ENCODE results near the gene ICE2. TPM values are rescaled to one million over a fixed set of nuclear protein-coding genes. Genes with fewer than 3 reads are reported as not detected.

The ICE2 gene
- polyA plus RNA-seq, 3 donors = 10.0 to 27.0 (median 24.8) TPM

DNA sequence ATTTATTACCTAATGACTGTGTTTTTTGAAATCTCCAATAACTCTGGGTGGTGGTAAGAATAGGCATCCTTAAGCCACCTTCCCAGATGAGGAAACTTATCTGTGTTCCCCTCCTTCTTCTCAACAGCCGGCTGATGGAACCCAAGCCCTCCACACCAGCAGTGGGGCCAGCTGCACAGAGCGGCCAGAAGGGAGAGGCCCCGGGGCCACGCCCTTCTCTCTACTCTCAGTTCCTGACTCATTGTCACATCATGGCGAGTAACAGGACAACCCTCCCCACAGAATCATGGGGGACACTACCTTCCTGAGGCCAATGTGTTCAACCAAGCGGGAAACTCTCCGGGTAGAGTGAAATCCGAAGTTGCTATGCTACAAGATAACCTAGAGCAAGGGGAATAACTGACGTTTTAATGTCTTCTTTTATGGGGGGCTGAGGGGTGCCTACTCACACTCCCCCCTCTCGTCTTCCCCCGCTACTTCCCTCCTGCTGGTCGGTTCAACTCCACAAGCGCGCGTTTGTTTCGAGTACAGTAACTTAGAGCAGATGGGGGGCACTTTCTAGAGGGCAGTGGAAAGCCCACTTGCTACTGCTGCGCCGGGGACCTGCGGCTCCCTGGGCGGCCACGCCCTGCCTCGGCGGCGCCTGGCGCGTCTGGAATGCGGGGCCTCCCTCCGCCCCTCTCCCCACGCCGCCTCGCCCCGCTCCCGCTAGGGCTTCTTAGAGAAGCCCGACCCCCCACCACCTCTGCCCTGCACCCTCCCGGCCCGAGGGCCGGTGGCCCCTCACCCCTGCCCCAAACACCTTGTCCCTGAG is 81.8 kb downstream of the ICE2 start:
- H3K27ac Mint-ChIP-seq = peak overlapping the region; percentile 97 to 100 (median 99)
- H3K4me1 Mint-ChIP-seq = peaks cover 59% of the 10 kb centered on the region
- H3K27me3 Mint-ChIP-seq (ENCODE audit: low read depth in 3 of 3) = peaks cover 0 to 6% (median 4%) of the 10 kb centered on the region in 3 donors
- WGBS (ENCODE audit: insufficient coverage) = 0% methylated on average over 28 of the region's 37 CpGs
- TF ChIP-seq, protein P1, sequence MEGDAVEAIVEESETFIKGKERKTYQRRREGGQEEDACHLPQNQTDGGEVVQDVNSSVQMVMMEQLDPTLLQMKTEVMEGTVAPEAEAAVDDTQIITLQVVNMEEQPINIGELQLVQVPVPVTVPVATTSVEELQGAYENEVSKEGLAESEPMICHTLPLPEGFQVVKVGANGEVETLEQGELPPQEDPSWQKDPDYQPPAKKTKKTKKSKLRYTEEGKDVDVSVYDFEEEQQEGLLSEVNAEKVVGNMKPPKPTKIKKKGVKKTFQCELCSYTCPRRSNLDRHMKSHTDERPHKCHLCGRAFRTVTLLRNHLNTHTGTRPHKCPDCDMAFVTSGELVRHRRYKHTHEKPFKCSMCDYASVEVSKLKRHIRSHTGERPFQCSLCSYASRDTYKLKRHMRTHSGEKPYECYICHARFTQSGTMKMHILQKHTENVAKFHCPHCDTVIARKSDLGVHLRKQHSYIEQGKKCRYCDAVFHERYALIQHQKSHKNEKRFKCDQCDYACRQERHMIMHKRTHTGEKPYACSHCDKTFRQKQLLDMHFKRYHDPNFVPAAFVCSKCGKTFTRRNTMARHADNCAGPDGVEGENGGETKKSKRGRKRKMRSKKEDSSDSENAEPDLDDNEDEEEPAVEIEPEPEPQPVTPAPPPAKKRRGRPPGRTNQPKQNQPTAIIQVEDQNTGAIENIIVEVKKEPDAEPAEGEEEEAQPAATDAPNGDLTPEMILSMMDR (IDR thresholded peaks at IDR 0.05) = no peak
- H3K9ac ChIP-seq (ENCODE audit: insufficient read depth, low read length, poor library complexity, severe bottlenecking) = peak overlapping the region; percentile 100
- peaks cover 18 to 39% of the 10 kb centered on the region in 2 donors for H3K36me3 Mint-ChIP-seq
- H3K9me3 ChIP-seq (replicated peaks in 1 of 2; ENCODE audit: control insufficient read depth in 1 of 2, insufficient read depth in 1 of 2, low read length in 2 of 2) = no peaks in the 10 kb centered on the region
- intact Hi-C loops (cut with micrococcal nuclease) = loop anchor here (5.0 to 10.0 kb wide), 2 partner anchors 48 to 710 kb away; partner anchors contain the start of gene BNIP2 (in 1 of the 2)
- H3K9me3 Mint-ChIP-seq = no peaks in the 10 kb centered on the region
- H3K27ac ChIP-seq (ENCODE audit: low read depth in 1 of 2, low read length in 2 of 2) = peak overlapping the region; percentile 85 to 99
- H3K36me3 ChIP-seq (replicated peaks in 1 of 2; ENCODE audit: control insufficient read depth in 1 of 2, insufficient read depth in 2 of 2, low read length in 2 of 2) = peaks cover 4 to 16% of the 10 kb centered on the region in 2 donors
- H3K27me3 ChIP-seq (ENCODE audit: control insufficient read depth in 2 of 2, insufficient read depth in 2 of 2, low read length in 2 of 2) = no peaks in the 10 kb centered on the region
- peak overlapping the region; percentile 94 to 99 for H3K4me3 Mint-ChIP-seq
- H3K4me2 ChIP-seq (replicated peaks; ENCODE audit: extremely low read depth, low read length, poor library complexity, severe bottlenecking) = peak overlapping the region; percentile 97
- H3K4me1 ChIP-seq (ENCODE audit: control insufficient read depth in 1 of 2, insufficient read depth in 2 of 2, low read length in 2 of 2) = peaks cover 59 to 64% of the 10 kb centered on the region in 2 donors
- peak overlapping the region; percentile 56 to 97 (median 93) for H3K4me3 ChIP-seq (replicated peaks in 1 of 3; ENCODE audit: low read depth in 2 of 3, low read length in 3 of 3)
- no peak overlapping the region for H2AFZ ChIP-seq (ENCODE audit: insufficient read depth, low read depth, low read length, poor library complexity, severe bottlenecking)
- peaks cover 54% of the 10 kb centered on the region for H4K20me1 ChIP-seq (ENCODE audit: insufficient read depth, low read length)
- DNase-seq = peak; percentile 84 to 87 (median 87)
- peaks cover 56% of the 10 kb centered on the region for H3K79me2 ChIP-seq (ENCODE audit: insufficient read depth, low read length)

- peaks cover 62% of the 10 kb centered on the region for H3K79me2 ChIP-seq (ENCODE audit: insufficient read depth, low read length)
- intact Hi-C loops (cut with micrococcal nuclease) = loop anchor here (5.0 to 10.0 kb wide), 2 partner anchors 48 to 709 kb away; partner anchors contain the start of gene BNIP2 (in 1 of the 2)
- 47% methylated on average over 2 of the region's 5 CpGs for WGBS (ENCODE audit: insufficient coverage)
These were observed 82.4 kb downstream of the ICE2 start for GRCh38 chr15:60396560-60396957.

More at GRCh38 chr15:60396560-60396957, 82.4 kb downstream of the ICE2 start:
- peaks cover 4 to 20% of the 10 kb centered on the region in 2 donors for H3K36me3 ChIP-seq (replicated peaks in 1 of 2; ENCODE audit: control insufficient read depth in 1 of 2, insufficient read depth in 2 of 2, low read length in 2 of 2)
- Mint-ChIP-seq H3K4me3 (peak overlapping the region; percentile 94 to 99), H3K36me3 (peaks cover 23 to 44% of the 10 kb centered on the region in 2 donors), H3K4me1 (peaks cover 65% of the 10 kb centered on the region), H3K27me3 (ENCODE audit: low read depth in 3 of 3) (peaks cover 0 to 4% (median 4%) of the 10 kb centered on the region in 3 donors), H3K27ac (peak overlapping the region; percentile 97 to 100 (median 99)), H3K9me3 (no peaks in the 10 kb centered on the region)
- H3K4me2 ChIP-seq (replicated peaks; ENCODE audit: extremely low read depth, low read length, poor library complexity, severe bottlenecking) = peak overlapping the region; percentile 97
- TF ChIP-seq, protein P1 (IDR thresholded peaks at IDR 0.05) = no peak
- no peaks in the 10 kb centered on the region for H3K9me3 ChIP-seq (replicated peaks in 1 of 2; ENCODE audit: control insufficient read depth in 1 of 2, insufficient read depth in 1 of 2, low read length in 2 of 2)
- no peak overlapping the region for H2AFZ ChIP-seq (ENCODE audit: insufficient read depth, low read depth, low read length, poor library complexity, severe bottlenecking)
- no peaks in the 10 kb centered on the region for H3K27me3 ChIP-seq (ENCODE audit: control insufficient read depth in 2 of 2, insufficient read depth in 2 of 2, low read length in 2 of 2)
- peaks cover 60% of the 10 kb centered on the region for H4K20me1 ChIP-seq (ENCODE audit: insufficient read depth, low read length)
- H3K4me3 ChIP-seq (replicated peaks in 1 of 3; ENCODE audit: low read depth in 2 of 3, low read length in 3 of 3) = peak overlapping the region; percentile 56 to 97 (median 93)
- peaks cover 65 to 70% of the 10 kb centered on the region in 2 donors for H3K4me1 ChIP-seq (ENCODE audit: control insufficient read depth in 1 of 2, insufficient read depth in 2 of 2, low read length in 2 of 2)
- H3K9ac ChIP-seq (ENCODE audit: insufficient read depth, low read length, poor library complexity, severe bottlenecking) = peak overlapping the region; percentile 100
- peak overlapping the region; percentile 85 to 99 for H3K27ac ChIP-seq (ENCODE audit: low read depth in 1 of 2, low read length in 2 of 2)
- no peak for DNase-seq
